ENCODE data around the gene SMS.
"Not testable (repeated sequence)": the region's sequence is repeated elsewhere in the genome, so short reads cannot be mapped to it uniquely, and the experiment has no call there.

DNA sequence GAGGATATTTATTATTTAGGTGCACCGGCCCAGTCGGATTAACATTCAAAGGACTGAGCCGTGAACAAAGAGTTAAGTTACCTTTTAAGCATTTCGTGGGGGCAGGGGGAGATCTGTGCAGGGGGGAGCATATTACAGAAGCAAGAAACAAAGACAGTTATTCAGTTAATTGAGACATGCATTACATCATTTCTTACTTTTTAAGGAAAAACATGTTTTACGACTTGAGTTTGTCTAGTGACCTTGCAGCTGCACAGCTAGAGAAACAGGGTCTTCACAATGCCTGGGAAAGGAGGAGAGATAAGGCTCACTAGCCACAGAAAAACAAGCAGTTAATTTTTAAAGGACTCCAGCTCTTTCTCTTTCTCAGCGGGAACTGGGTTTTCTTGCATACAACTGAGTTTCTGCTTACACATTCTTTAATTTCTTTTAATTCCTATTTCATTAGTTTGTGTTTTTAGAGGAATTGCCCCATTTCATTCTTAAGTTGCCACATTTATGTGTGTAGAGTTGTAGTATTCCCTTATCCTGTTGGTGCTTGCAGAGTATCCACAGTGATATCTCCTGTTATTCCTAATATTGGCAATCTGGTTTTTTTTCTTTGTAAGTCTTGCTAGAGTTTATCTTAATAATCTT is 12.8 kb downstream of the SMS start:
- not testable (repeated sequence) for TF ChIP-seq HOXA7 (CRISPR knock-in tag; IDR thresholded peaks at IDR 0.05); HES4 (CRISPR knock-in tag; IDR thresholded peaks at IDR 0.05; ENCODE audit: borderline replicate concordance); ZNF724P (CRISPR knock-in tag; IDR thresholded peaks at IDR 0.05; ENCODE audit: borderline replicate concordance); FOXA1 (IDR thresholded peaks at IDR 0.05); FOXA1 (CRISPR knock-in tag; IDR thresholded peaks at IDR 0.05); POLR2AphosphoS5 (IDR thresholded peaks at IDR 0.05; ENCODE audit: low read depth, low read length)

Measured in HepG2 (cell line).